GM18508 (cell line): Measurements from ENCODE around the gene C12orf42.
A peak's percentile ranks its signal among the peaks of the same experiment; 100 is the strongest.

Source experiments
- ATAC-seq: cut with Tn5 transposase; IDR thresholded peaks from one replicate; pipeline ENCODE4 v1.9.1; 2021; ENCODE audit warnings: moderate number of reproducible peaks; ENCODE audit not compliant: insufficient read depth, unreplicated experiment

C12orf42 gene

DNA sequence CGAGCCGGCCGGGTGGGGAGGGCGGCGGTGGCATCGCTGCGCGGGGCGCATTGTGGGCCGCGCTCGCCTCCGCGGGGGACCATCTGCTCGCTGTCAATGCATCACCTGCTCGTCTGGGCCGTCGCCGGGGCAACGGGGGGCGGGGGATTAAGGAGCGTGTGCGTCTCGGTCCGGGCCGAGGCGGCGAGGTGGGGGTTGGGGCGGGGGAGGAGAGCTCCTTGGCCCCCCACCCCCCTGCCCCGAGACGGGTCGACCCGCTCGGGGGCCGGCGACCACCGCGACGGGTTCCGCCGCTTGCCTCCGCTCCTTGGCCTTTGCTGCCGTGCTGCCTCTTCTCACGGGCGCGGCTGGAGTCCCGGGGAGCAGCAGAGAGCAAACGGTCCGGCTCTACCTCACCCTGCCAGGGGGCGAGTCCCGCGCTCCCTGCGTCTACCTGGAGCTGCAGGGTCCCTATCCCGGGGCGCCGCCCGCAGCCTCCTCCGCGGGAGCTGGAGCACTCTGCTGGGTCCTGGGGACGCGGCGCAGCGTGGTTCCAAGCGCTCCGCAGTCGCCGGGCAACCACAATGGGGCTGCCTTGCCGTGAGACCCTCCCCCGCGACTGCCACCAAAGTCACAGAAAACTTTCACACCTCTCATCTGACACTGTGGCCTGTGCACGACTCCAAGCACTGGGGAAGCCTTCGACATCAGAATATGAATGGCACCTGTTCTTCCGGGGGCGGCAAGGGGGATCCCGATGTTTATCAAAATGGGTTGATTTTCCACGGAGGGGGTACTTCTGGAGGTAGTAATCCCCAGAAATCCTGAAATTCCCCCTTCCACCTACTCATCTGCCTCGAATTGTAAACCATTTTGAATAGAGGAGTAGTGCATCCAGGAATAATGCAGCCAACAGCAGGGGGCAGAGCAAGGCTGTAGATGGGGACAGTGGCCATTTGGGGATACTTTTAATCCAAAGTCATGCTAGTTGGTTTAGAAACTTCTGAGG is at the start of gene C12orf42:
Gene C12orf42, minus strand, starts transcription at position 500 of the 988 bp plus-strand sequence. CDS start 17,542 bp downstream, outside the sequence.
- ATAC-seq, result no peak

DNA sequence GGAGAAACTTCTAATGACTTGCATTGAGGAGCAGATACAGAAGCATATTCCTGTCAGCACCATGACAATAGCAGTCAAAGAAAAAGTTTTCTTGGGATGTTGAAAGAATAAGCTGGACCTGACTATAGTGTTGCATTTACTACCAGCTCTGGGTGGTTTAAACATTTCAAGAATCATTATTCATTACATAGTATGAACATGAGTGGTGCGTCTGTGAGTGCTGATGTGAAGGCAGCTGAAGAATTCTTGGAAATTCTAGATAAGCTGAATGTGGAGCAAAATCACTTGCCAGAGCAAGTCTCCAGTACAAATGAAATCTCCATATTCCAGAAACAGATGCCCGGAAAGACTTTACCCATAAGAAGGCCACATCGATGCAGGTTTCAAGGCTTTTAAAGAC is 46.3 kb upstream of the C12orf42 start:
- ATAC-seq, result no peak

GRCh38 chr12:103540319-103540718 is 44.6 kb upstream of the C12orf42 start:
- no peak for ATAC-seq

DNA sequence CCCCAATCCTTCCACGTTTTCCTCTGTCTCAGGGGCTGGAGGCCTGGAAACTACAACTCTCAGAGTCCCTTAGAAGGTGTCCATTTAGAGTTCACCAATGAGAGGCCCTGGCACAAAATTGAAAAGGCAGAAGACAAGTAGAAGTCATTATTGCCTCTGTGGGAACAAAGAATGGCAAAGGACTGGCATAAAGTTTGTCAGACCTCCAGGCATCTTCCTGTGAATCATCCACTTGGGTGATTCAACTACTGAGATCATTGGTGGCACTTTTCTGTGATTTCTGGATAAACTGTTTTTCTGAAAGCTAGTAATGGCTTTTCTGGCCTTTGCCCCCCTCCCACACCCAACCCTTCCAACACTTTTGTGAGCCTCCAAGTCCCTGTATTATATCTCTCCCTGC is 42.6 kb upstream of the C12orf42 start:
- no peak for ATAC-seq

DNA sequence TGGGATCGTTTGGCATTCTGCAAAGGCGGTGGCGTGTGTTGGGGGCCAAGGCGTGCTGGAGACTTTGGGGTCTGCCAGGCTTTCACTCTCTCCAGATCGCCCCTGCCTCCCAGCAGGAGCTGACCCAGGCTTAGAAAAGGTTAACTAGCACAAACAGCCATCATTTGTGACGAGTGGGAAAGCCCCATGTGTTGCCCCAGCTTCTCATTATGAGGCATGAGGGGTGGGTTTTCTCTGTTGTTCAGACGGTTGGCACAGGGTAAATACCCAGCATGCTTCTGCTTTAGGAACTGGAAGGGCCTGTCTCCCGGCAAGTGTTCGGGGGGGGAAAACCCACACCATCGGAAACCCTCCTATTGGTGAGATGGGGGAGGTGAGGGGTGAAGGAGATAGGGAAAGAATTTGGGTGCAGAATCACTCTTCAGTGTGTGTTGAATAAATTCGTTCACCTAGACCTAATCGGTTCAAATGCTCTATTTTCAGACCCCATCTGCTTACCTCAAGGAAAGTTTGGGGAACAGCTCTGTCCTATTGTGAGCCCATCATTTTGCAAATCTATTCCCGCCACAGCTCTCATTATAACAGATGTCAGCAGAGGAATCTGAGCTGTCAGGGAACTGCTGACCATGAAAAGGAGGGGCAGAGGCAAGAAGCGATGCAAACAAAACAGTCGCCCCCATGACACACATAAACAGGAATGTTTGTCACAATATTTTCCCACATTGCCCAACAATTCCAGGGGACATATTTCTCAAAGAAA is 34.7 kb upstream of the C12orf42 start:
- ATAC-seq, result no peak

- no peak for ATAC-seq
Measured at GRCh38 chr12:103529306-103529705, 33.5 kb upstream of the C12orf42 start.

DNA sequence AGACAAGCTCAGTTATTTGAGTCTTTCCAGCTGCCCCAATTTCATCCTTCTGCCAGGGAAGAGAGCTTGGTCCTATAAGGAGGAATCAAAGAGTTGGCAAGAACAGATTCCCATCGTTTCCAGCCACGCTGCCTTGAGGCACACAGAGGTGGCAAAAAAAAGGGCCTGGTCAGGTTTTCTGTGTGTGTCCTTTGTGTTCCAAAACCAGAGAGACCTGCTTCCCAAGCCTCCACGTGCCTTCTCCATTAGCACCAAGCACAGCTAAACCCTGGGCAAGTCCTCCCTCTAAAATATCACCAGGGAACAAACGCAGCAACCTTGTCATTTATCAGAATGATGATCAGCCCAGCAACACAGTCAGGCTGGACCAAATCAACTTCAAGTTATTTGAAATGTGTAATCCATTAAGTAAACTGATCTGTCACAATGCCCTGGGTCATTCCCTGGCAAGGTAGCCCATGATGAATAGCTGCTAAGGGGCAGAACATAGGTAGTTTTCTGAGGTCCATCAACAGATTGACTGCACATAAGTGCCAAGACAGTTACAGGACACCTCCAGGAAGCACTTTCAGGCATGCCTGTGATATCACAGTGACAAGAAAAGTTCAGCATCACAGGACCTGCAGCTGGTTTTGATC is 28.6 kb upstream of the C12orf42 start:
- no peak for ATAC-seq

DNA sequence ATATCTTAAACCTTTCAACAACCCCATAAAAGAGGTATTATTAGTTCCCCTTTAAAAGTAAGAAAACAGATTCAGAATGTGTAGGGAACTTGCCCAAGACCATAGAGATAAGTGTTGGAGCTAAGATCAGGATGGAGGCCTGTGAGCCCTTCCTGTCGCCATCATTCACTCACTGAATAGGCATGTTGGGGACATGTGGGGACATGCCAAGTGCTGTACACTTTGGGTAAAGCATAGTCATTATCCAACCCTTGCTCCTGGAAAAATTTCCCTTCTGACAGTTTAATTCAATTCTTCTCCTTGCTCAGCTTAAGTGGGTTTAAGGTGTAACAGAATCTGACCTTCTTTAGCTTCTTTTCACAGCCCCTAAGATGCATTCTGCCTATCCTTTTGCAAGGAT is 28.0 kb upstream of the C12orf42 start:
- ATAC-seq, result no peak

DNA sequence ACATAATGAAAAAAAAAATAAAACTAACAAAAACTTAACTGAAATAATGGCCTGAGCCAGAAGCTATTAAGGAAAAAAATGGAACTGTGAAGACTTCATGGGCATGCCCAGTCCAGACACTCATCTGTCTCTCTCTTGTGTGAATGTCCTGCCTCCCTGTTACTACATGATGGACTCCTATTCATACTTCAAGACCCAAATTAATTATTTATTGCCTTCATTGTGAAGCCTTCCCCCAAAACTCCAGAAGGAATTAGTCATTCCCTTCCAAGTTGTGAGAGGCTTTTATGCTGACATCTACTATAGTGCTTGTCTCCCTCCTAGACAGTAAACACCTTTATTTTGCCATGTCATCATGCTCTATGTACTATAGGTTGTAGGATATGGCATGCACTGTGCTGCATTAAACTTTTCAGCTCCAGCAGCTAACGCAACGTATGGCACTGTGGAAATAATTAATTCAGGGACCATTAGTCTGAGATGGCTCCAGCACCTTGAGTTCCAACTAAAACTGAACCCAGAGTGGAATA is 25.0 kb upstream of the C12orf42 start:
- ATAC-seq, result no peak

GRCh38 chr12:103519632-103520031 is 23.9 kb upstream of the C12orf42 start:
- no peak for ATAC-seq

GRCh38 chr12:103518899-103519298 is 23.1 kb upstream of the C12orf42 start:
- no peak for ATAC-seq

DNA sequence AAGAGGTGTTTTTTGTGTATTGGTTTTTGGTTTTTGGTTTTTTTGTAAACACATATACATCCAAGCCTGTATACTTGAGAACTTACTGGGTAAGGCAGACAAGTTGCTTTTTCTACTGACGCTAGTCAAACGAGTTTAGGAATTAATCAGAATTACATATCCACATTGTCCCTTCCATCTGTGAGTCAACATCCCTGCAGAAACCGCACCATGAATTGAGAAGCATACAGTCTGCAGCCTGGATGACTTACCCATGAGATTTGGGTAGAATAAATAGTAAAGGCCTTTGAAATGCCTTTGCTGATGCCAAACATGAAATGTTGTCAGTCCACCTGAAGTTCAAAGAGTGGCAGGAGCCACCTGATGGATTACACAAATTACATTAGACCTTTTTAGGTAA is 21.4 kb upstream of the C12orf42 start:
- ATAC-seq, result no peak

- ATAC-seq, result no peak
Measured at GRCh38 chr12:103515341-103515740, 19.6 kb upstream of the C12orf42 start.

DNA sequence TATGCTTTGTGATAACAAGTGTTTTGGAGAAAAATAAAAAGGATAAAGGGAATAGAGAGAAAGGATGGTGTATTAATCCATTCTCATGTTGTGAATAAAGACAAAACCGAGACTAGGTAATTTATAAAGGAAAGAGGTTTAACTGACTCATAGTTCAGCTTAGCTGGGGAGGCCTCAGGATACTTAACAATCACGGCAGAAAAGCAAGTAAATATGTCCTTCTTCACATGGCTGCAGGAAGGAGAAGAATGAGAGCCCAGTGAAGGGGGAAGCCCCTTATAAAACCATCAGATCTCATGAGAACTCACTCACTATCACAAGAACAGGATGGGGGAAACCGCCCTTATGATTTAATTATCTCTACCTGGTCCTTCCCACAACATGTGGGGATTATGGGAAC is 18.1 kb upstream of the C12orf42 start:
- ATAC-seq, result no peak

- ATAC-seq, result peak; percentile 95
Measured at GRCh38 chr12:103505371-103506236, 9.8 kb upstream of the C12orf42 start.

DNA sequence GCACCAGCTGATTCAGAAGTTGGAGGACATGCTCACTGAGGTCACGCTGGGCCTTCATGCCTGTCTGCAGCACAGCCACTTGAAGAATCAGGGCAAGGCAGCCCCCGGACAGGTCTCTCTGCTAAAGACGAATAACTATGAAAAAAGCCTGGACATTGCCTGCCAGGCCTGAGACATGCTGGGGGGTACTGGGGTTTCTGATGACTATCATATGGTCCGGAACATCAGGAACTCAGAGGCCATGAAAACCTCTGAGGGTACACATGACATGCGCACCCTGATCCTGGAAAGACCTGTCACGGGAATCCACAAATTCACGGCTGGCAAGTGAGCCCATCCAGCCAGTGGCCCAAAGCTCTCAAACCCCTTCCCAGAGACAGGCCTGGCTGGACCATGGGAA is 8.8 kb upstream of the C12orf42 start:
- ATAC-seq, result no peak

- no peak for ATAC-seq
Measured at GRCh38 chr12:103503546-103504480, 8.0 kb upstream of the C12orf42 start.

DNA sequence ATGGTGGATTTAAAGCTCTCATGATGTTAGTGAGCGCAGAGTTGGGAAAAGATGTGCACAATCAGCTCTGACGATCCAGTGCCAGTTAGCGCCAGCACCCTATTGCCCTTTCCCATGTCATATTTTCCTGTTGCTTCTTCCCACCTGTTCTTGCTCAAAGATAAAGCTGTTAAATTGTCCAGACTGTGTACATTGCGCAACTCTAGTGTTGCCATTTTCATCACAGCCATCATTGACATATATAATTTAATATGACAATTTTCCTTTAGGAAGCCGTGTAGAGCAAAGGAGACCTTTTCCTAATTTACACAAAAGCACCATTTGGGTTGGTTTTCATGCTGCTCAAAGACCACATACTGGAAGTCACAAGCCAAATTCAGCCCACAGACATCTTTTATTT is 5.7 kb upstream of the C12orf42 start:
- ATAC-seq, result no peak

DNA sequence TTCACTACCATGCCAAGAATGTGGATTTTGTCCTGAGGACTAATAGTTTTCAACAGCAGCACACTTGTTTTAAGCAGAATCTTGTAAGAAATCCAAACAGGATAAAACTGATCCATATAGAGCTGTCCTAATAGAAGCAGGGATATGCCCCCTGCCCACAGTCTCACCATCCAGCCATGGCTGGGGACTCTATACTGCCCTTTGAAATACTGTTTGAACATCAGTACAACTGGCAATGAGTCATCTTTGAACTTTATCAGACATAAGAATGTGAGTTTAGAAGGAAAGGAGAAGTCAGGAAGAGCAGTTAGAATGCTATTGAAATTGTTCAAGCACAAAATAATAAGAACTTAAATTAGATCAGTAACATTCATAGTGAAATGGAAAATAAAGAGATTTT is 3.8 kb upstream of the C12orf42 start:
- no peak for ATAC-seq
